ENCODE results near the gene RASSF4. TPM values are rescaled to one million over a fixed set of nuclear protein-coding genes. Genes with fewer than 3 reads are reported as not detected.

RASSF4 gene
- total RNA-seq, 1 donor from 2014 or later: 2.0 TPM

GRCh38 chr10:44928462-44928861 lies 31.1 kb upstream of the RASSF4 start:
- TF ChIP-seq CTCF (IDR thresholded peaks at IDR 0.05): no peak
- Mint-ChIP-seq H3K9me3 (no peaks in the 10 kb centered on the region), H3K27me3 (no peaks in the 10 kb centered on the region), H3K36me3 (ENCODE audit: low read depth) (no peaks in the 10 kb centered on the region), H3K4me1 (no peaks in the 10 kb centered on the region), H3K27ac (no peak overlapping the region), H3K4me3 (no peak overlapping the region)
- intact Hi-C loops (cut with micrococcal nuclease): no loop called here
- CTCF ChIA-PET: interaction anchor here (1.1 kb wide), 1 partner anchor 48 kb away, joined by 3 read pairs; no protein-coding TSS in a partner anchor
- DNase-seq (no peak), ATAC-seq (ENCODE audit: low read depth) (no peak)
- POLR2A ChIA-PET: no interaction called here

DNA sequence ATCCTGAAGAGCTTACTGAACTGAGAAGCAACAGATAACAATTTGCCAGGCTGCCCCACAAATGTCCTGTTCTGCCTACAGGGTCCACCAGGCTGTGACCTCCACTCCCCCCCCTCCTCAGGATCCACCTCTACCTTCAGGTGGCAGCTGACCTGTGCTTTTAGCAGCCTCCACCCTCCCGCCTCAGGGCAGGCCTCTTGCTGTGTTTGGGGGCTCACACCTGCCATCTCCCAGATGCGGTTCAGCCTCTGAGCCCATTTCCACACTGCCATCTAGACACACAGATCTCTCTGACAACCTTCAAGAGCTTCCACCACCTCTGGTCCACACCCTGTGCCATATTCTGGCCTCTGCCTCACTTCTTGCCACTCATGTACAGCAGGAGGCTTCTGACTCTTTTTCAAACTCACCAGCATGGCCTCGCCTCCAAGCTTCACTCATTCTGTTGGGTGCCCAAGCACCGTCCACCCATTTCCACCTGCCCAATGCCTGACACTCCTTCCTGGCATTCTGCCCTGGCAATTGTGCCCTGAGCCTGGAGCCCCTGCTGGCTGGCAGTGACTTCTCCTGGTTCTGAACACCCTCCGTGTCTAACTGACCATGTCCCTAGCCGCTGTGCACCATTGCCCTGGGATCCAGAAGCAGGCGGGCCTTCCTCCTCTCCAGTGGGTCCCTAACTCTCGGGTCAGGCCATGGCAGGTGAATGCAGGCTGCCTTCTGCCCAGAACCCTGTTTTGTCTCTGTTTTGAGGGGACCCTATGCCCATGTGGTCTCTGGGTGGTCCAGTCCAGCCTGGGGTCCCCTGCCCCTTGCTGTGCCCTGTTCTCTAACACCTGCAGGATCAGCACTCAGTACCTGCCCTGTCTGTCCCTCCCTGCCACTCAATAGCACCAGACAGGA lies 30.0 kb upstream of the RASSF4 start:
- DNase-seq (no peak), ATAC-seq (ENCODE audit: low read depth) (no peak)
- TF ChIP-seq CTCF (IDR thresholded peaks at IDR 0.05): no peak
- Mint-ChIP-seq H3K36me3 (ENCODE audit: low read depth) (no peaks in the 10 kb centered on the region), H3K9me3 (no peaks in the 10 kb centered on the region), H3K4me1 (no peaks in the 10 kb centered on the region), H3K27me3 (no peaks in the 10 kb centered on the region), H3K27ac (no peak overlapping the region), H3K4me3 (no peak overlapping the region)
- intact Hi-C loops (cut with micrococcal nuclease): no loop called here
- ChIA-PET POLR2A (no interaction called here), CTCF (interaction anchor here (1.1 kb wide), 1 partner anchor 47 kb away, joined by 3 read pairs; no protein-coding TSS in a partner anchor)

DNA sequence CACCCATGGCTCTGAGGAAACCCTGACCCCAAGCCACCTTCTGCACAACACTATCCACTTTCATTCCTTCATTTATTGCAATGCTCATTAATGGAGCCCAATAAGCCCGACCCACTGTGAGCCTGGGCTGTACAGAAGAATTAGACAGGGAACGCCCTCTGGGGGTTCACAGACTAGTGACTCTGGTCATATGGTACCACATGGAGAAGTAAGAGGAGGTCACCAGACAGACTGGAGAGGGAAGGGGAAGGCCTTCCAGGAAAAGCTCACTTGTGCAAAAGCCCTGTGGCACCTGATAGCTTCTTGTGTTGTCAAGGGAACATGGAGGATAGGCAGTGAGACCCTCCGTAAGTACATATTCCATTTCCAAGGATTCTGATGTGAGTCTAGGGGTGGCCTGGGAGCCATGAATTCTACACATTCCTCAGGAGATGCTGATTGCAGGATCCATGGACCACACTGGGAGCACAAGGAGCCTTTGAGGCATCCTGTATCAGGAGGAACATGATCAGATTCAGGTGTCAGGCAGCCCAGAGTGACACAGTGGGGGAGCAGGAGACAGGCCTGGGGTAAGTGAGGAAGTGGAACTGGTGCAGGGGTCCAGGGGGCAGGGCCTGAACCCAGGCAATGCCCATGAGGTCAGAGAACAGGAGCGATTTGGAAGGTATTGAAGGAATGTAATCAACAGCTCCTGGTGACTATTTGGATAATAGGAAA lies 28.5 kb upstream of the RASSF4 start:
- no peak for TF ChIP-seq CTCF (IDR thresholded peaks at IDR 0.05)
- Mint-ChIP-seq H3K27me3 (no peaks in the 10 kb centered on the region), H3K4me3 (no peak overlapping the region), H3K9me3 (no peaks in the 10 kb centered on the region), H3K36me3 (ENCODE audit: low read depth) (no peaks in the 10 kb centered on the region), H3K27ac (no peak overlapping the region), H3K4me1 (no peaks in the 10 kb centered on the region)
- POLR2A ChIA-PET: no interaction called here
- ATAC-seq (ENCODE audit: low read depth) (no peak), DNase-seq (no peak)
- intact Hi-C loops (cut with micrococcal nuclease): no loop called here
- CTCF ChIA-PET: interaction anchor here (1.0 to 4.6 kb wide), 4 partner anchors 14 to 46 kb away, joined by 3 to 60 read pairs (median 44); partner anchors contain the start of gene DEPP1

- H3K36me3 Mint-ChIP-seq (ENCODE audit: low read depth): no peaks in the 10 kb centered on the region
- H3K27me3 Mint-ChIP-seq: no peaks in the 10 kb centered on the region
- POLR2A ChIA-PET: interaction anchor here (1.2 to 2.8 kb wide), 3 partner anchors 32 to 42 kb away, joined by 5 to 12 read pairs (median 10); no protein-coding TSS in a partner anchor
- CTCF ChIA-PET: interaction anchor here (0.8 to 4.6 kb wide), 9 partner anchors 13 to 70 kb away, joined by 3 to 60 read pairs (median 10); partner anchors contain the start of genes DEPP1 and ZNF22
- no peak for TF ChIP-seq CTCF (IDR thresholded peaks at IDR 0.05)
- no peak overlapping the region for H3K27ac Mint-ChIP-seq
- intact Hi-C loops (cut with micrococcal nuclease): loop anchor here (1.0 to 2.0 kb wide), 3 partner anchors 43 to 303 kb away; partner anchors contain the start of gene ZNF22
- DNase-seq (no peak), ATAC-seq (ENCODE audit: low read depth) (no peak)
- H3K9me3 Mint-ChIP-seq: no peaks in the 10 kb centered on the region
- no peak overlapping the region for H3K4me3 Mint-ChIP-seq
- H3K4me1 Mint-ChIP-seq: no peaks in the 10 kb centered on the region
Measured at GRCh38 chr10:44931621-44932516, 27.7 kb upstream of the RASSF4 start.

Data from activated B cell treated with CpG ODN at 0.5 μM for 24 hours (primary cell).